ENCODE measurements around the gene ADORA2A.

ADORA2A gene

GRCh38 chr22:24413736-24414385 lies 13.5 kb upstream of the ADORA2A start:
- Histone ChIP-seq H3K4me2 (no peak overlapping the region), H3K27me3 (ENCODE audit: insufficient read depth, low read depth) (no peaks in the 10 kb centered on the region), H3K4me1 (ENCODE audit: low read depth, poor library complexity, severe bottlenecking) (peaks cover 20% of the 10 kb centered on the region), H2AFZ (ENCODE audit: low read depth) (no peak overlapping the region), H4K20me1 (ENCODE audit: insufficient read depth) (no peaks in the 10 kb centered on the region), H3K9ac (no peak overlapping the region), H3K27ac (no peak overlapping the region), H3K79me2 (ENCODE audit: insufficient read depth, low read depth) (no peaks in the 10 kb centered on the region), H3K4me3 (IDR thresholded peaks at IDR 0.05; ENCODE audit: insufficient read depth, low read depth, low read length) (no peak overlapping the region), H3K36me3 (ENCODE audit: insufficient read depth) (no peaks in the 10 kb centered on the region)
- TF ChIP-seq CTCF (conservative IDR thresholded peaks at IDR 0.05; ENCODE audit: low read depth, low read length): no peak

DNA sequence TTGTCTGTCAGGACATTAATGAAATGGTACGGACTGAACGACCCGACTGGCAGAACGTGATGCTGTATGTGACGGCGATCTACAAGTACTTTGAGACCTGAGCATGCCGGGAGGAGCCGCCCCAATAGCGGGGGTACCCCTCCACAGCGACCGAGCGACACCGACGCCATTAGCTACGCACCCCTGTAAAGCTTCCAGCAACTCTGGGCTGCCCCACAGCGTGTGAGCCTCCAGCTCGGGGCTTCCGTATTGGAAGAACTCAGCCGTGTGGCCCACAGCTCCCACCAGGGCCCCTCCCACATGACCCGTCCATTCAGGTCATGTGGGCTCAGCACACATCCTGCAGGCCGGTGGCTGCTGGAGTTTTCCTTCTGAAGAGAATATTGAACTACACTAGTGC lies 12.9 kb upstream of the ADORA2A start:
- no peak overlapping the region for H3K4me2 ChIP-seq
- H3K27ac ChIP-seq: no peak overlapping the region
- H3K9ac ChIP-seq: no peak overlapping the region
- no peaks in the 10 kb centered on the region for H3K27me3 ChIP-seq (ENCODE audit: insufficient read depth, low read depth)
- H4K20me1 ChIP-seq (ENCODE audit: insufficient read depth): no peaks in the 10 kb centered on the region
- no peak for TF ChIP-seq CTCF (conservative IDR thresholded peaks at IDR 0.05; ENCODE audit: low read depth, low read length)
- H3K4me1 ChIP-seq (ENCODE audit: low read depth, poor library complexity, severe bottlenecking): peaks cover 13% of the 10 kb centered on the region
- H3K4me3 ChIP-seq (IDR thresholded peaks at IDR 0.05; ENCODE audit: insufficient read depth, low read depth, low read length): no peak overlapping the region
- H2AFZ ChIP-seq (ENCODE audit: low read depth): no peak overlapping the region
- H3K36me3 ChIP-seq (ENCODE audit: insufficient read depth): no peaks in the 10 kb centered on the region
- H3K79me2 ChIP-seq (ENCODE audit: insufficient read depth, low read depth): no peaks in the 10 kb centered on the region

- TF ChIP-seq CTCF (conservative IDR thresholded peaks at IDR 0.05; ENCODE audit: low read depth, low read length): no peak
- H2AFZ ChIP-seq (ENCODE audit: low read depth): no peak overlapping the region
- no peak overlapping the region for H3K4me3 ChIP-seq (IDR thresholded peaks at IDR 0.05; ENCODE audit: insufficient read depth, low read depth, low read length)
- H3K27ac ChIP-seq: no peak overlapping the region
- H3K36me3 ChIP-seq (ENCODE audit: insufficient read depth): no peaks in the 10 kb centered on the region
- no peaks in the 10 kb centered on the region for H3K27me3 ChIP-seq (ENCODE audit: insufficient read depth, low read depth)
- H3K79me2 ChIP-seq (ENCODE audit: insufficient read depth, low read depth): no peaks in the 10 kb centered on the region
- H3K4me2 ChIP-seq: no peak overlapping the region
- H3K9ac ChIP-seq: no peak overlapping the region
- peaks cover 6% of the 10 kb centered on the region for H3K4me1 ChIP-seq (ENCODE audit: low read depth, poor library complexity, severe bottlenecking)
- H4K20me1 ChIP-seq (ENCODE audit: insufficient read depth): no peaks in the 10 kb centered on the region
These were observed 12.1 kb upstream of the ADORA2A start for GRCh38 chr22:24414984-24415945.

DNA sequence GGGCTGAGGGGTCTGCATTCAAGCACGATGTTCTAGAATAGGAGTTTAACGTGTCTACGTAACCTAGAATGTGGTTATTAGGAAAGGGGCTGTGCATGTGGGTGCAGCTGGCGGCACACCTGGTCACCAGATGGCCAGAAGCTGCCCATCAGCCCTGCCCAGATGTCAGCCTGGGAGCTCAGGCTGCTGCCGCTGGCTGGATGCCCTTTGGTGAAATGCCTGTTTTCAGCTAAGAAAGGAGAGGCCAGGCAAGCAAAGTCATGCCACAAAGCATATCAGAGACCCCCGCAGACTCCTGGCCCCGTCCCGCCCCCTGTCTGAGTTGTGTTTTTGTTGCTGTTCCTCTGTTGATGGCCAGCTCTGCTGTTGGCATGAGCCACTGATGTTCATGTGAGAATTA lies 11.3 kb upstream of the ADORA2A start:
- H3K36me3 ChIP-seq (ENCODE audit: insufficient read depth): no peaks in the 10 kb centered on the region
- H3K9ac ChIP-seq: no peak overlapping the region
- peaks cover under 1% of the 10 kb centered on the region for H3K4me1 ChIP-seq (ENCODE audit: low read depth, poor library complexity, severe bottlenecking)
- H3K4me3 ChIP-seq (IDR thresholded peaks at IDR 0.05; ENCODE audit: insufficient read depth, low read depth, low read length): no peak overlapping the region
- no peaks in the 10 kb centered on the region for H3K27me3 ChIP-seq (ENCODE audit: insufficient read depth, low read depth)
- H3K27ac ChIP-seq: no peak overlapping the region
- TF ChIP-seq CTCF (conservative IDR thresholded peaks at IDR 0.05; ENCODE audit: low read depth, low read length): no peak
- H2AFZ ChIP-seq (ENCODE audit: low read depth): no peak overlapping the region
- no peak overlapping the region for H3K4me2 ChIP-seq
- no peaks in the 10 kb centered on the region for H4K20me1 ChIP-seq (ENCODE audit: insufficient read depth)
- no peaks in the 10 kb centered on the region for H3K79me2 ChIP-seq (ENCODE audit: insufficient read depth, low read depth)

Measured in KMS-11 (cell line).